ENCODE measurements around the gene DCC. TPM values are rescaled to one million over a fixed set of nuclear protein-coding genes. Genes with fewer than 3 reads are reported as not detected.

DCC gene
- total and polyA plus RNA-seq, 2 of the 8 experiments (the other 6 are each of a cell fraction or from before 2014, with no cell fraction given) = 0.14 to 1.4 TPM

- TF ChIP-seq RFX5 (IDR thresholded peaks at IDR 0.05; ENCODE audit: borderline replicate concordance, low read depth, low read length) = no peak
- no peak for TF ChIP-seq POU5F1 (IDR thresholded peaks at IDR 0.05; ENCODE audit: low read depth, low read length)
- TF ChIP-seq GABPA (IDR thresholded peaks at IDR 0.05; ENCODE audit: borderline replicate concordance, insufficient read depth, low read length) = no peak
Observed at GRCh38 chr18:52323802-52324201, 16.2 kb upstream of the DCC start (continued).

All from H1 (cell line).